CD14-positive monocyte (primary cell): ENCODE data around the gene RNF135. TPM values are rescaled to one million over a fixed set of nuclear protein-coding genes. Genes with fewer than 3 reads are reported as not detected.

Source experiments
- DNase-seq, 3 donors: peaks; one replicate each; pipeline ENCODE4 v3.0.0-alpha.2; 2011 to 2022
- H2AFZ ChIP-seq: 2 replicates; pipeline ENCODE4 v1.6.0; 2012; ENCODE audit warnings: mild to moderate bottlenecking, low read depth, low read length, inconsistent platforms; ENCODE audit not compliant: insufficient read depth, poor library complexity, severe bottlenecking
- H3K27ac ChIP-seq, 2 donors: 1 replicate in 1 of 2; 2 replicates in 1 of 2; pipeline ENCODE4 v1.5.1; 2012 to 2013; ENCODE audit warnings: low read length in 2 of 2, control low read depth in 1 of 2, inconsistent platforms in 1 of 2, low read depth in 1 of 2, mild to moderate bottlenecking in 1 of 2
- H3K27me3 ChIP-seq, 2 donors: one replicate each; pipeline versions ENCODE4 v1.6.0 to v1.6.1; 2011 to 2013; ENCODE audit warnings: low read length in 2 of 2; ENCODE audit not compliant: control insufficient read depth in 2 of 2, insufficient read depth in 2 of 2
- H3K36me3 ChIP-seq, 2 donors: replicated peaks in 1 of 2; 1 replicate in 1 of 2; 2 replicates in 1 of 2; pipeline versions ENCODE4 v1.5.1 to v1.6.1; 2012 to 2013; ENCODE audit warnings: low read length in 2 of 2, control low read depth in 1 of 2, inconsistent platforms in 1 of 2, mild to moderate bottlenecking in 1 of 2; ENCODE audit not compliant: insufficient read depth in 2 of 2, control insufficient read depth in 1 of 2
- H3K4me1 ChIP-seq, 2 donors: 1 replicate in 1 of 2; 2 replicates in 1 of 2; pipeline versions ENCODE4 v1.5.1 to v1.6.1; 2012 to 2013; ENCODE audit warnings: low read length in 2 of 2, control low read depth in 1 of 2, inconsistent platforms in 1 of 2, mild to moderate bottlenecking in 1 of 2, moderate library complexity in 1 of 2; ENCODE audit not compliant: insufficient read depth in 2 of 2, control insufficient read depth in 1 of 2
- H3K4me2 ChIP-seq: replicated peaks from 2 replicates; pipeline ENCODE3; 2012; ENCODE audit warnings: low read length, moderate library complexity, mild to moderate bottlenecking; ENCODE audit not compliant: poor library complexity, severe bottlenecking; ENCODE audit errors: extremely low read depth
- H3K4me3 ChIP-seq, 3 experiments: fragments of 200-600 bp in 1 of 3; sonication (generic) in 1 of 3; replicated peaks in 1 of 3; 1 replicate in 2 of 3; 2 replicates in 1 of 3; pipeline ENCODE4 v1.5.1; 2011 to 2013; ENCODE audit warnings: low read length in 3 of 3, mild to moderate bottlenecking in 3 of 3, control low read depth in 2 of 3, low read depth in 2 of 3, inconsistent platforms in 1 of 3, moderate library complexity in 1 of 3
- H3K79me2 ChIP-seq: 2 replicates; pipeline ENCODE4 v1.6.0; 2012; ENCODE audit warnings: mild to moderate bottlenecking, control low read depth, inconsistent platforms, low read length, moderate library complexity; ENCODE audit not compliant: insufficient read depth
- H3K9ac ChIP-seq: 2 replicates; pipeline ENCODE4 v1.6.0; 2017; ENCODE audit warnings: low read length, mild to moderate bottlenecking; ENCODE audit not compliant: insufficient read depth, poor library complexity, severe bottlenecking
- H3K9me3 ChIP-seq, 2 donors: replicated peaks in 1 of 2; 1 replicate in 1 of 2; 2 replicates in 1 of 2; pipeline versions ENCODE4 v1.5.1 to v1.6.1; 2012 to 2013; ENCODE audit warnings: low read length in 2 of 2, control low read depth in 1 of 2; ENCODE audit not compliant: control insufficient read depth in 1 of 2, insufficient read depth in 1 of 2
- H4K20me1 ChIP-seq: 2 replicates; pipeline ENCODE4 v1.6.0; 2012; ENCODE audit warnings: mild to moderate bottlenecking, low read length, control low read depth, moderate library complexity; ENCODE audit not compliant: insufficient read depth
- H3K27ac Mint-ChIP-seq, 7 donors: one replicate each; pipeline ENCODE4 v1.8.0; 2020; ENCODE audit warnings: mild to moderate bottlenecking in 7 of 7, mixed read lengths in 7 of 7, moderate library complexity in 6 of 7, inconsistent platforms in 2 of 7
- H3K27me3 Mint-ChIP-seq, 3 donors: one replicate each; pipeline ENCODE4 v1.8.0; 2021 to 2022; ENCODE audit warnings: low read depth in 3 of 3, mild to moderate bottlenecking in 3 of 3, mixed read lengths in 3 of 3, moderate library complexity in 3 of 3, inconsistent platforms in 1 of 3
- H3K36me3 Mint-ChIP-seq, 2 donors: one replicate each; pipeline ENCODE4 v1.8.0; 2020; ENCODE audit warnings: mixed read lengths in 2 of 2, inconsistent platforms in 1 of 2, mild to moderate bottlenecking in 1 of 2
- H3K4me1 Mint-ChIP-seq: one replicate; pipeline ENCODE4 v1.8.0; 2020; ENCODE audit warnings: mild to moderate bottlenecking, mixed read lengths
- H3K4me3 Mint-ChIP-seq, 2 donors: one replicate each; pipeline ENCODE4 v1.8.0; 2020; ENCODE audit warnings: mild to moderate bottlenecking in 2 of 2, mixed read lengths in 2 of 2, moderate library complexity in 1 of 2
- H3K9me3 Mint-ChIP-seq, 7 donors: one replicate each; pipeline ENCODE4 v1.8.0; 2020 to 2022; ENCODE audit warnings: mixed read lengths in 7 of 7, mild to moderate bottlenecking in 6 of 7, moderate library complexity in 6 of 7, inconsistent platforms in 2 of 7
- WGBS: methylation state at CpG from one replicate; pipeline ENCODE4 v1.1.5; 2013; ENCODE audit warnings: missing lambda C conversion rate; ENCODE audit not compliant: insufficient coverage; 5-methylcytosine and 5-hydroxymethylcytosine counted together
- intact Hi-C, 2 donors: fragments of 100-400 bp; cut with micrococcal nuclease; formaldehyde crosslinking; loops; one replicate each; pipeline versions ENCODE4 v1.15.0 to v1.15.1; 2023
- polyA plus RNA-seq, 3 donors: library from polyadenylated mRNA; depleted of rRNA in 1 of 3; unstranded in 2 of 3; stranded (reverse) in 1 of 3; fragments of 300-500 nt in 2 of 3; fragments of >200 nt in 1 of 3; fragmentation: Illumina TruSeq in 2 of 3; gene quantifications; 1 replicate in 2 of 3; 2 replicates in 1 of 3; pipeline ENCODE4 v1.2.3, GENCODE V29; 2012 to 2021
- TF ChIP-seq, protein P1 (sequence below): fragments of 200-600 bp; IDR thresholded peaks from one replicate; pipeline ENCODE4 v1.8.0; 2022; ENCODE audit warnings: antibody characterized with exemption, mild to moderate bottlenecking

Gene RNF135
- polyA plus RNA-seq, 3 donors = 51.4 to 74.8 (median 66.6) TPM

DNA sequence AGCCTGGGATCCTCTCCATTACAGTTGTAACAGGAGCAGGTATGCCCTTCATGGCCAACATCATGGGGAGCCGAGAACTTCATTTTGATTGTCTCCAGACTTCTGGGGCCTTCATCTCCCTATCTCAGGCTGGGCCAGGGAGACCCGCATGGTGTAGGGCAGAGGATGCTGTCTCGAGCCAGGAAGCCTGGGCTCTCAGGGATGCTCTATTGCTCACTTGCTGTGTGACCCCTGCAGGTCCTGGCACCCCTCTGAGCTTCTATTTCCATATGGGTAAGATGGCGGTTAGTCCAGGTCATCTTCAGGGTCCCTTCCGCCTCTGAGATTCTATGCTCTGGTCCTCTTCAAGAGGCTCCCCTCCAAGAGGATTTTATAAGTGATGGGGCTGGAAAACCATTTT is 20.6 kb upstream of the RNF135 start:
- Mint-ChIP-seq H3K4me1 (peaks cover 62% of the 10 kb centered on the region), H3K27ac (peak overlapping the region; percentile 80 to 99 (median 90)), H3K27me3 (peaks cover 0 to 6% (median 2%) of the 10 kb centered on the region in 3 donors), H3K4me3 (peak overlapping the region in 1 of 2 donors; percentile 48), H3K36me3 (peaks cover 55 to 73% of the 10 kb centered on the region in 2 donors), H3K9me3 (peaks cover 0 to 3% (median 0%) of the 10 kb centered on the region in 7 donors)
- Histone ChIP-seq H3K79me2 (peaks cover 15% of the 10 kb centered on the region), H3K9me3 (no peaks in the 10 kb centered on the region), H3K4me1 (peaks cover 67% of the 10 kb centered on the region in 2 donors), H2AFZ (no peak overlapping the region), H3K9ac (peak overlapping the region; percentile 30), H3K27me3 (no peaks in the 10 kb centered on the region), H3K4me2 (peak overlapping the region; percentile 4), H3K27ac (peak overlapping the region; percentile 78 to 80), H3K4me3 (peak overlapping the region in 1 of 3 experiments; percentile 18), H3K36me3 (peaks cover 30 to 39% of the 10 kb centered on the region in 2 donors), H4K20me1 (no peaks in the 10 kb centered on the region)
- no peak for DNase-seq
- TF ChIP-seq, protein P1, sequence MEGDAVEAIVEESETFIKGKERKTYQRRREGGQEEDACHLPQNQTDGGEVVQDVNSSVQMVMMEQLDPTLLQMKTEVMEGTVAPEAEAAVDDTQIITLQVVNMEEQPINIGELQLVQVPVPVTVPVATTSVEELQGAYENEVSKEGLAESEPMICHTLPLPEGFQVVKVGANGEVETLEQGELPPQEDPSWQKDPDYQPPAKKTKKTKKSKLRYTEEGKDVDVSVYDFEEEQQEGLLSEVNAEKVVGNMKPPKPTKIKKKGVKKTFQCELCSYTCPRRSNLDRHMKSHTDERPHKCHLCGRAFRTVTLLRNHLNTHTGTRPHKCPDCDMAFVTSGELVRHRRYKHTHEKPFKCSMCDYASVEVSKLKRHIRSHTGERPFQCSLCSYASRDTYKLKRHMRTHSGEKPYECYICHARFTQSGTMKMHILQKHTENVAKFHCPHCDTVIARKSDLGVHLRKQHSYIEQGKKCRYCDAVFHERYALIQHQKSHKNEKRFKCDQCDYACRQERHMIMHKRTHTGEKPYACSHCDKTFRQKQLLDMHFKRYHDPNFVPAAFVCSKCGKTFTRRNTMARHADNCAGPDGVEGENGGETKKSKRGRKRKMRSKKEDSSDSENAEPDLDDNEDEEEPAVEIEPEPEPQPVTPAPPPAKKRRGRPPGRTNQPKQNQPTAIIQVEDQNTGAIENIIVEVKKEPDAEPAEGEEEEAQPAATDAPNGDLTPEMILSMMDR = no peak
- WGBS = 85% methylated on average over 2 of the region's 5 CpGs
- intact Hi-C loops = loop anchor here in 1 of 2 donors (5.0 to 10.0 kb wide), 3 partner anchors 102 to 542 kb away; partner anchors contain the start of gene EVI2B

DNA sequence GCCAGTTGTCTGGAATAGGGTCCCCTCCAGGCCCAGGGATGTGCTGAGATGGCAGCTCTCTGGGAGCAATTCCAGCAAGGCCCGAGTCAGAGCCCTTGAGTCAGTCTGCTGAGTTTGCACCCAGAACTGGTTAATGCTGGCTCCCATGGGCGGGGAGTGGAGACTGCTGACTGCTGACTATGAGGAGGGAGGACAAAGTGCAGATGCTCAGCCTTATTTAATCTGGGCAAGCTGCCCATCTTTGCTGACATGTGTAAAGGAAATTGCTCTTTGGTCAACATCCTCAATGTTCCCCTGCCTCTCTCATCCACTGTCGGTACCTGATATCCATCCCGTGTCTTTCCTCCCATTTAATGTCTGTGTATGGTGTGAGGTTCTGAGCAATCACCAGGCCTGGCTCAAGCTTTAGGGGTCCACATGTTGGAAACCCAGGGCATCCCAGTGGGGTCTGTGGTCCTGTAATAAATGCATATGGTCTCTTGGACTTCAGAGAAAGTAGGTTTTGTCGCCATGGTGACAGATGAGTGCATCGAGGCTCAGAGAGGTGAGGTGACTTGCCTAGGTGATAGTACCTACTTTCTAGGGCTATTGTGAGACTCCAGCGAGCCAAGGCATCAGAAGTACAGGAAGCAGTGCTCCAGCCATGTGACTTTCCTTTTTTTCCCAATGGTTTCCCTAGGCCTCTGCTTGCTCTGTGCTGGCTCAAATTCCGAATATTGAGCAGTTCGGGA is 20.0 kb upstream of the RNF135 start:
- intact Hi-C loops = loop anchor here in 1 of 2 donors (5.0 to 10.0 kb wide), 3 partner anchors 101 to 541 kb away; partner anchors contain the start of gene EVI2B
- Mint-ChIP-seq H3K9me3 (peaks cover 0 to 3% (median 0%) of the 10 kb centered on the region in 7 donors), H3K27ac (peak overlapping the region; percentile 80 to 99 (median 90))

More for the DNA sequence above, 20.0 kb upstream of the RNF135 start:
- Histone ChIP-seq H3K36me3 (peaks cover 26 to 33% of the 10 kb centered on the region in 2 donors), H3K4me2 (peak overlapping the region; percentile 4), H4K20me1 (no peaks in the 10 kb centered on the region), H3K27me3 (no peaks in the 10 kb centered on the region), H3K9me3 (no peaks in the 10 kb centered on the region), H3K27ac (peak overlapping the region; percentile 78 to 80), H3K79me2 (peaks cover 21% of the 10 kb centered on the region), H3K4me3 (peak overlapping the region in 1 of 3 experiments; percentile 18), H3K9ac (peak overlapping the region; percentile 30), H3K4me1 (peaks cover 73% of the 10 kb centered on the region in 2 donors), H2AFZ (no peak overlapping the region)
- peak overlapping the region in 1 of 2 donors; percentile 48 for H3K4me3 Mint-ChIP-seq
- H3K4me1 Mint-ChIP-seq = peaks cover 64% of the 10 kb centered on the region
- H3K27me3 Mint-ChIP-seq = peaks cover 0 to 5% (median 2%) of the 10 kb centered on the region in 3 donors
- H3K36me3 Mint-ChIP-seq = peaks cover 48 to 67% of the 10 kb centered on the region in 2 donors
- DNase-seq = peak; percentile 73 to 77 (median 76)
- TF ChIP-seq, protein P1 = no peak
- WGBS = 58% methylated on average over 4 of the region's 9 CpGs
